ENCODE results near the gene SRRM5.
A peak's percentile ranks its signal among the peaks of the same experiment; 100 is the strongest.
"Not testable (repeated sequence)": the region's sequence is repeated elsewhere in the genome, so short reads cannot be mapped to it uniquely, and the experiment has no call there.

The SRRM5 gene

DNA sequence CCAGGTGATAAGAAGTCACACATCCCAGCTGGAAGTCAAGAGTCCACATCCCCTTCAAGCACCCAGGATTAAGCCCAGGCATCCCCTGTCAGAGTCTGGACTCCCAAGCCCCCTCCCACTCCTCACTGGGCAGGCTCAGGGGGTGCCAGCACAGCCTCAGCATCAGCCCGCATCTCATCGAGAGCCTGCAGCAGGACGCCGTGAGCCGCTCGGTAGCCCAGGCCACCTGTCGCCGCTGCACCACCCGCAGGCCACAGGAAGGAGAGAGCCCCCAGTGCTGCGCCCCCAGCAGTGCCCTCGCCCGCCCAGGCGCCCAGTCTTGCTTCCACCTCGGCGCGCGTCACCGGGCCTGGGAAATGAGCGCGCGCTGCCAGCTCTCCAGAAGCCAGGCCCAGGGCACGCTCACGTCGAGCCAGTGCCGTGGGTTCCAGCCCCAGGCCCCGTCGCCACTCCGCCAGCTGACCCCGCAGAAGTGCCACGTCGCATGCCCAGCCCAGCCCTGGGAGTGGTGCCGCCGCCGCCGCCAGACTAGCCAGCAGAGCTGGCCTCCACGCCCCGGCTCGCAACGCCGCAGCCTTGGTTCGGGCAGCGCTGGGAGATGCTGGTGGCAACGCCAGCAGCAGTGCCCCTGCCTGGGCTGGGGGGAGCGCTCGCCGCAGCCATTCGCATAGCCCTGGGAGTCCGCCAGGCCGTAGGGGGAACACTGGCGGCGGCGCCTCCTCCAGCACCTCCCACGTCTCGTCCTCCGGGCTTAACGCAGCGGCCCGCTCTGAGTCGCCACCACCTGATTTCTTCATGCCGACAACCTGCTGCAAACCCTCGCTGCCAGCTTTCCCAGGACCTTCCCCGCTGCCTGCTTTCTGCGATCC is 19.8 kb upstream of the SRRM5 start:
- no peak for DNase-seq (ENCODE audit: low read depth)

- DNase-seq (ENCODE audit: low read depth) = no peak
Measured at GRCh38 chr19:43592800-43593350, 19.0 kb upstream of the SRRM5 start.

- DNase-seq (ENCODE audit: low read depth) = no peak
Measured at GRCh38 chr19:43594081-43594697, 17.7 kb upstream of the SRRM5 start.

GRCh38 chr19:43594710-43595604 is 16.9 kb upstream of the SRRM5 start:
- peak; percentile 57 for DNase-seq (ENCODE audit: low read depth)

GRCh38 chr19:43595605-43595998 is 16.3 kb upstream of the SRRM5 start:
- no peak for DNase-seq (ENCODE audit: low read depth)

- DNase-seq (ENCODE audit: low read depth) = peak; percentile 100
Measured at GRCh38 chr19:43595999-43596841, 15.7 kb upstream of the SRRM5 start, which contains the start of the genes IRGQ and ZNF576. IRGQ (minus strand) TSS chr19:43596134; CDS start chr19:43595338, 796 bp downstream. ZNF576 (plus strand) TSS chr19:43596595; CDS start chr19:43597109, 514 bp downstream.

GRCh38 chr19:43596842-43597461 is 14.9 kb upstream of the SRRM5 start:
- no peak for DNase-seq (ENCODE audit: low read depth)

DNA sequence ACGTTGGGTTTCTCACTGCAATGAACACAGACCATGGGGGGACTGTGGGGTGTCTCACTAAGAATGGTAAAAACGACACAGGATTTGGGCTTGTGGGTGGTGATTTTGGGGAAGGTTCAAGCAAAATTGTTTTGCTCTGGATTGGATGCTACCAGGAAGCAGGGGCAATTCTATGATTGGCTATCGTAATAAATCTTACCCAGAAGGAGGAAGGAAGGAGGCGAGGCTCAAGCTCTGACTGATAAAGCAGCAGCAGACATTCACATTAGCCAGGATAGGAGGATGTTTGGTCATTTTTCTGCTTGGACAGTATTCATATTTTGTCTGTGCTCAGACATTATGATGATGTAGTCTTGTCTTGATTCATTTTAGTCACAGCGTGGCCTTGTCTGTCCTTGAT is 14.0 kb upstream of the SRRM5 start:
- DNase-seq (ENCODE audit: low read depth) = no peak

DNA sequence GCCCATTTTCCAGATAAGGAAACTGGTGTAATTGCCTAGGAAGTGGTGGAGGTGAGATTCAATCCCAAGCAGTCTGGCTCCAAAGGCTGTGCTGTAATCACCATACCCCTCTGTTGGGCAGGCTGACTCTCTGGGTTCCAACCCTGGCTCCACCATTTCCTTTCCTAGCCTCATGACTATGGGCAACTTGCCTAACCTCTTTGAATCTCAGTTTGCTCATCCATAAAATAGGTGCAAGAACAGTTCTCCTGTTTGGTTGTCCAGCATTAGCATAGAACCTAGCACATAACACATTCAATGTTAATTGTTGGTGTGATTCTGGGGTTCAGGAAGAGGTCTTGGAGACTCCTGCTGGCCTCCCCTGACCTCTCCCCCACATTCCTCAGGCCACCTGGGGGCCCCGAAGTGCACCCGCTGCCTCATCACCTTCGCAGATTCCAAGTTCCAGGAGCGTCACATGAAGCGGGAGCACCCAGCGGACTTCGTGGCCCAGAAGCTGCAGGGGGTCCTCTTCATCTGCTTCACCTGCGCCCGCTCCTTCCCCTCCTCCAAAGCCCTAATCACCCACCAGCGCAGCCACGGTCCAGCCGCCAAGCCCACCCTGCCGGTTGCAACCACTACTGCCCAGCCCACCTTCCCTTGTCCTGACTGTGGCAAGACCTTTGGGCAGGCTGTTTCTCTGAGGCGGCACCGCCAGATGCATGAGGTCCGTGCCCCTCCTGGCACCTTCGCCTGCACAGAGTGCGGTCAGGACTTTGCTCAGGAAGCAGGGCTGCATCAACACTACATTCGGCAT is 13.2 kb upstream of the SRRM5 start:
- DNase-seq (ENCODE audit: low read depth) = no peak

- no peak for DNase-seq (ENCODE audit: low read depth)
Measured at GRCh38 chr19:43599635-43600295, 12.1 kb upstream of the SRRM5 start.

DNA sequence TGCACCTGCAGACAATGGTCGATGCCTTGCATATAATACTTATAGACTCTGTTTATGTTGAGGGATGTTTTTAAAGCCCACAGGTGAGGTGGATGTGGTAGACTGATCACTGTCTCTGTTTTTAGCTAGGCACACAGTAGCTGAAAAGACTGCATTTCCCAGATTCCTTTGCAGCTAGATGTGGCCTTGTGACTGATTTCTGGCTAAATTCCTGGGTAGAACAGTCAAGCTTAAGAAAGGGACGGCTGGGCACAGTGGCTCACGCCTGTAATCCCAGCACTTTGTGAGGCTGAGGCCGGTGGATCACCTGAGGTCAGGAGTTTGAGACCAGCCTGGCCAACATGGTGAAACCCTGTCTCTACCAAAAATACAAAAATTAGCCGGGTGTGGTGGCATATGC is 11.6 kb upstream of the SRRM5 start:
- not testable (repeated sequence) for DNase-seq (ENCODE audit: low read depth)

DNA sequence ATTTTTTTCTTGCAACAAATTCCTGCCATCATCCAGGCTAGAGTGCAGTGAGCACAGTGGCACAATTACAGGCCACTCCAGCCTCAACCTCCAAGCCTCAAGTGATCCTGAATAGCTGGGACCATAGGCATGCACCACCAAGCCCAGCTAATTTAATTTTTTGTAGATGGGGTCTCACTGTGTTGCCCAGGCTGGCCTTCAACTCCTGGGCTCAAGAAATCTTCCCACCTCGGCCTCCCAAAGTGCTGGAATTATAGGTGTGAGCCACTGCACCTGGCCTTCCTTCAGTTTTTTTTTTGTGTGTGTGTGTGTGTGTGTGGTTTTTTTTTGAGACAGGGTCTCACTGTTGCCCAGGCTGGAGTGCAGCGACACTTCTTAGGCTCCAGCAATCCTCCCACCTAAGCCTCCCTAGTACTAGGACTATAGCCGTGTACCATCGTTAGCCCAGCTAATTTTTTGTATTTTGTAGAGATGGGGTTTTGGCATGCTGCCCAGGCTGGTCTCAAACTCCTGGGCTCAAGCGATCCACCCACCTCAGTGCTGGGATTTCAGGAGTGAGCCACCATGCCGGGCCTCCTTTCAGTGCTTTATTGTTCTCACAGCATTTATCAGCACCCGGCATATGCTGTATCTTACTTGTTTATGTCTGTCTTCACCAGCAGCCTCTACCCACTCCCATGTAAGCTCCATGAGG is 5.9 kb upstream of the SRRM5 start:
- DNase-seq (ENCODE audit: low read depth) = no peak

DNA sequence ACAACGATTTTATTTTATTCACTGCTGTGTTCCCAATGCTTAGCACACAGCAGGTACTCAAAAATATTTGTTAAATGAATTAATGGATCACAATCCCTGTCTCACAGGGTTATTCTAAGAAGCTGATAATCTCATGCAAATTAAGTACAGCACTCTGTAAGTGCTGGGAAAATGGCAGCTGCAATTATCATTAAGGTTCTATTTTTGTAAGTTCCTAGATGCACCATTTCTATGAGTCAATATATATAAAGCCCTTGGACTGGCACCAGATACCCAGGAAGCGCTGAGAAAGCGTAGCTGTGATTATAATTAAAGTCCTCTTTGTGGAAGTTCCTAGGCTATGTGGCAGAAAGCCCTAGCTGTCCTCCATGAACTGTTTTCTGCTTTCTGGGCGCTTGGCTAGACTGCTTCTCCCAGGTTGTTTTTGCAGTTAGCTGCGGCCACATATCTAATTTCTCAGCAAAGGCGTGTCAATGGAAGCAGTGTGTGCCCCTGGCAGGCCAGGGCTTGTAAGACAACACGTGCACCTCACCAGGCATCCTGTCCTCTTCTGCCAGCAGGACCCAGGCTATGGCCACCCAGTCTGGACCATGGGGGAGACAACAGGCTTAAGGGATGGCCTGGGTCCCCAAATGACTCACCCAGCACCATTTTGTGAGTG is 5.2 kb upstream of the SRRM5 start:
- no peak for DNase-seq (ENCODE audit: low read depth)

- no peak for DNase-seq (ENCODE audit: low read depth)
Measured at GRCh38 chr19:43607238-43608205, 4.4 kb upstream of the SRRM5 start.

- DNase-seq (ENCODE audit: low read depth) = no peak
Measured at GRCh38 chr19:43609872-43610271, 2.0 kb upstream of the SRRM5 start.

DNA sequence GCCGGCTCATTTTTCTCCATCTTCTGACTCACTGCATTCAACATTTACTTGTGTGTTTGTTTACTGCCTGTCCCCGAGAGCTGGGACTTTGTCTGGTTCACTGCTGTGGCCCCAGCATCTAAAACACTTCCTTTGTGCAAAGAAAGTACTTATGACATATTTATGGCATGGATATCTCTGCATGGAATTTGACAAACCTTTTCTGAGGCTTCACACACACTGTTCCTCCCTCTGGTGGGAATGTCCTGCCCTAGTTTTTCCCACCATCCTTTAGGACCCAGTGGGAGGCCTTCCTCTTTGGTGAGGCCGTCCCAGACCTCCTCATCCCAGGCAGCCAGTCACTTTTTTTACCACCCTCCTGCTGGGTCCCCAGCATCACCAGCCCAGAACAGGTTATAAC is 1.4 kb upstream of the SRRM5 start:
- DNase-seq (ENCODE audit: low read depth) = no peak

GRCh38 chr19:43612374-43612773 is 486 bp downstream of the SRRM5 start:
- DNase-seq (ENCODE audit: low read depth) = no peak

Data from T-helper 22 cell (primary cell).